GM12801 (cell line): ENCODE measurements around the gene PTER.

ENCODE experiments used
- CTCF ChIP-seq: IDR thresholded peaks from one replicate; pipeline ENCODE4 v1.5.1; 2011; ENCODE audit warnings: control low read depth; ENCODE audit not compliant: insufficient read length; ENCODE audit errors: extremely low read depth

Gene PTER

GRCh38 chr10:16519908-16520861, 83.4 kb downstream of the PTER start:
- no peak for TF ChIP-seq CTCF

- TF ChIP-seq CTCF, result no peak
These were observed 84.1 kb downstream of the PTER start for GRCh38 chr10:16520900-16521299.

- TF ChIP-seq CTCF, result no peak
These were observed 84.7 kb downstream of the PTER start, which contains the start of gene C1QL3 for GRCh38 chr10:16521311-16522016. Gene C1QL3, minus strand, starts transcription at chr10:16521879. Its CDS starts 814 bp downstream, at chr10:16521065.

- TF ChIP-seq CTCF, result no peak
These were observed 90.6 kb downstream of the PTER start for GRCh38 chr10:16527452-16527851.

GRCh38 chr10:16529853-16530252, 93.0 kb downstream of the PTER start:
- no peak for TF ChIP-seq CTCF

- TF ChIP-seq CTCF, result no peak
These were observed 99.3 kb downstream of the PTER start for GRCh38 chr10:16536155-16536554.

- TF ChIP-seq CTCF, result no peak
These were observed 107.3 kb downstream of the PTER start for GRCh38 chr10:16544099-16544498.
